Adrenal gland (tissue), 12 donors: ENCODE measurements around the gene MPIG6B. TPM values are rescaled to one million over a fixed set of nuclear protein-coding genes. Genes with fewer than 3 reads are reported as not detected.

Experiments used
- DNase-seq, 7 donors: peaks; one replicate each; pipeline ENCODE4 v3.0.0-alpha.2; 2019 to 2020
- H3K27ac ChIP-seq, 5 donors: fragments of 200-600 bp; sonication (generic) in 4 of 5; 1 replicate in 3 of 5; 2 replicates in 2 of 5; pipeline versions ENCODE4 v1.5.1 to v1.8.0; 2016 to 2020; ENCODE audit warnings: mild to moderate bottlenecking in 1 of 5
- H3K27me3 ChIP-seq: fragments of 200-600 bp; 2 replicates; pipeline ENCODE4 v1.8.0; 2021
- H3K36me3 ChIP-seq, 2 donors: fragments of 200-600 bp; replicated peaks in 1 of 2; 1 replicate in 1 of 2; 2 replicates in 1 of 2; pipeline versions ENCODE4 v1.5.1 to v1.8.0; 2018 to 2022
- H3K4me1 ChIP-seq, 2 donors: fragments of 200-600 bp; replicated peaks in 1 of 2; 1 replicate in 1 of 2; 2 replicates in 1 of 2; pipeline versions ENCODE4 v1.5.1 to v1.8.0; 2018 to 2021
- H3K4me3 ChIP-seq, 4 donors: fragments of 200-600 bp; sonication (generic) in 3 of 4; one replicate each; pipeline ENCODE4 v1.5.1; 2016 to 2018
- H3K9me3 ChIP-seq, 3 donors: fragments of 200-600 bp; sonication (generic) in 1 of 3; replicated peaks in 1 of 3; 1 replicate in 2 of 3; 2 replicates in 1 of 3; pipeline versions ENCODE4 v1.5.1 to v1.8.0; 2016 to 2021
- POLR2A ChIP-seq, 2 donors: fragments of 450-650 bp; IDR thresholded peaks; one replicate each; pipeline ENCODE4 v1.6.1; 2017; ENCODE audit warnings: antibody characterized with exemption in 2 of 2, mild to moderate bottlenecking in 2 of 2, moderate library complexity in 1 of 2
- WGBS, 4 donors: extraction: QIAGEN DNeasy Blood & Tissue Kit in 2 of 4; methylation state at CpG; one replicate each; pipeline versions ENCODE4 v1.1.5 to v1.1.7; 2013 to 2017; 5-methylcytosine and 5-hydroxymethylcytosine counted together
- intact Hi-C, 2 donors: fragments of 100-400 bp; cut with DNase I; formaldehyde crosslinking; loops; one replicate each; pipeline versions ENCODE4 v1.14.1 to v1.15.0; 2022 to 2023
- polyA plus RNA-seq, 3 donors: library from polyadenylated mRNA; stranded (reverse); fragments of 200-250 nt in 2 of 3; fragments of 350-450 nt in 1 of 3; fragmentation: Illumina TruSeq in 1 of 3; extraction: RNeasy Lipid Tissue Mini Kit (QIAGEN cat#74804) in 1 of 3; gene quantifications; one replicate each; pipeline ENCODE4 v1.2.3, GENCODE V29; 2013 to 2014
- total RNA-seq, 9 donors: library from RNA; depleted of rRNA in 4 of 9; stranded (reverse); fragments of >200 nt in 4 of 9; fragments of 120-200 nt in 1 of 9; fragmentation: NEBNext Ultra II Directional in 1 of 9; extraction: Animal tissue kit (Norgen Biotek cat#: 25700) in 1 of 9; gene quantifications; one replicate each; pipeline versions ENCODE4 v1.1.0 to v1.2.4, GENCODE V29; 2013 to 2023
- TF ChIP-seq, protein P1 (sequence below), 6 experiments: fragments of 450-650 bp in 4 of 6; fragments of 200-600 bp in 2 of 6; sonication (generic) in 1 of 6; IDR thresholded peaks; 1 replicate in 5 of 6; 2 replicates in 1 of 6; pipeline versions ENCODE4 v1.5.1 to v1.8.0; 2016 to 2021; ENCODE audit warnings: antibody characterized with exemption in 6 of 6, mild to moderate bottlenecking in 2 of 6, moderate library complexity in 1 of 6
- donor health status: healthy with polysubstance abuse.
- donor health status: Bipolar disorder and iron deficiency.
- donor health status: DM: yes; HTN: yes; CAD: no.
- donor health status: DM: no; HTN: no; CAD: no.
- donor health status: DM: no; HTN: no; CAD: no.
- donor health status: DM: yes; HTN: yes; CAD: no.

Gene MPIG6B
- total and polyA plus RNA-seq, 12 donors = 0.07 to 0.65 (median 0.15) TPM; not detected in 8

DNA sequence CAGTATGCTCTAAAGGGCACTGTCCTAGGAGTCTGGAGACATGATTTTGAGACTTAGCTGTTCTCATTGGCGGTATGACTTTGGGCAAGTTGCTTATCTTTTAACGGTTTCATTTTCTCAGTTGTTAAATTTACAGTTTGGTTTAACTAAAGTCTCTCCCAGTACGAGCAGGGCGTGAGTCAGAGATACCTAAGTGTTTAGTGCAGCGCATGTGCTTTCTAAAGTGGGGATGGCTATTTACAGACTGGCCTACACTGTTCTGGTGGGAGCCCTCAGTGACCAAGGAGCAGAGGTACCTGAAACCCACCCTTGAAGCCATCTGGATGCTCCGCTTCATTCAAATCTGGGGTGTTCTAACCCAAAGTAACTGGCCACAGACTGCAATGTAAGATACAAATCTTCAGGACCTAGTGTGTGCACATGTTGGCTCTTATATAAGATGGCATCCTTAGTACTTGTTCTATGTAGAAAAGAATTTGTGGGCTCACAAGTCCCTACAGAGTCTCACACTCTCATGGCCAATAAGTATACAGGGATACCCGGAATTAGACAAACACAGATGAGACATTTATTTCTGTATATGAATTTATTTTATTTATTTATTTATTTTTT, 27.3 kb downstream of the MPIG6B start:
- no peaks in the 10 kb centered on the region for H3K4me1 ChIP-seq
- H3K36me3 ChIP-seq = no peaks in the 10 kb centered on the region
- TF ChIP-seq, protein P1, sequence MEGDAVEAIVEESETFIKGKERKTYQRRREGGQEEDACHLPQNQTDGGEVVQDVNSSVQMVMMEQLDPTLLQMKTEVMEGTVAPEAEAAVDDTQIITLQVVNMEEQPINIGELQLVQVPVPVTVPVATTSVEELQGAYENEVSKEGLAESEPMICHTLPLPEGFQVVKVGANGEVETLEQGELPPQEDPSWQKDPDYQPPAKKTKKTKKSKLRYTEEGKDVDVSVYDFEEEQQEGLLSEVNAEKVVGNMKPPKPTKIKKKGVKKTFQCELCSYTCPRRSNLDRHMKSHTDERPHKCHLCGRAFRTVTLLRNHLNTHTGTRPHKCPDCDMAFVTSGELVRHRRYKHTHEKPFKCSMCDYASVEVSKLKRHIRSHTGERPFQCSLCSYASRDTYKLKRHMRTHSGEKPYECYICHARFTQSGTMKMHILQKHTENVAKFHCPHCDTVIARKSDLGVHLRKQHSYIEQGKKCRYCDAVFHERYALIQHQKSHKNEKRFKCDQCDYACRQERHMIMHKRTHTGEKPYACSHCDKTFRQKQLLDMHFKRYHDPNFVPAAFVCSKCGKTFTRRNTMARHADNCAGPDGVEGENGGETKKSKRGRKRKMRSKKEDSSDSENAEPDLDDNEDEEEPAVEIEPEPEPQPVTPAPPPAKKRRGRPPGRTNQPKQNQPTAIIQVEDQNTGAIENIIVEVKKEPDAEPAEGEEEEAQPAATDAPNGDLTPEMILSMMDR (IDR thresholded peaks at IDR 0.05) = no peak
- no peak for TF ChIP-seq POLR2A (IDR thresholded peaks at IDR 0.05)
- no peaks in the 10 kb centered on the region for H3K27me3 ChIP-seq
- no peak overlapping the region for H3K27ac ChIP-seq
- no peak overlapping the region for H3K4me3 ChIP-seq
- H3K9me3 ChIP-seq = no peaks in the 10 kb centered on the region
- 90 to 94% (median 92%) methylated on average over 7 of the region's 7 CpGs for WGBS, 4 donors
- no peak for DNase-seq
- intact Hi-C loops = no loop called here

DNA sequence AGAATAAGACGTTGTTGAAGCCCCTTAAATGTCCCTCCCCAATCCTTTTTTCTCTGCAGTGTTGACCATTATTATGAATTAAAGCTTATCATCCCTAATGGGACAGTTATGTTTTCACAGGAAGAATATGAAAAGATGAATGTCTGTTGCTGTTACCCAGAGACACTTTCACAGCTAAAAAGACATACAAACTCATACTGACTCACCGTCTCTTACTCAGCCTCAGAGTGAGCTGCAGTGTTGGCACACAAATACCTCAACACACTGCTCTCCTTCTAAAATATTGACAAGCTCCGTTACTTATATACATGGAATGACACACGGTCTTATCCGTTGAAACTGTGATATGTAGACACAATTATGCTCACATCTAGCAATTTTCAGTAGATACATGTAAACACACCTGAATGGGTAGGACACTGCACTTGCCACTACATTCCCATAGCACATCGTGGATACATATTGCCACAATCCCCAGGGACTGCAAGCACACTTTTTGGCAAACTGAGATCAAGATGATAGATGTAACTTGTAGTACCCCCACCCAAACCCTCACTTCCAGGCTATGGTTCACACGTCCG, 29.7 kb downstream of the MPIG6B start:
- DNase-seq = no peak
- Histone ChIP-seq H3K9me3 (no peaks in the 10 kb centered on the region), H3K4me3 (no peak overlapping the region), H3K27ac (no peak overlapping the region), H3K36me3 (no peaks in the 10 kb centered on the region), H3K4me1 (no peaks in the 10 kb centered on the region), H3K27me3 (no peaks in the 10 kb centered on the region)
- intact Hi-C loops = no loop called here
- TF ChIP-seq, protein P1 (IDR thresholded peaks at IDR 0.05) = no peak
- TF ChIP-seq POLR2A (IDR thresholded peaks at IDR 0.05) = no peak
- 57 to 63% (median 59%) methylated on average over 8 of the region's 8 CpGs for WGBS, 4 donors

DNA sequence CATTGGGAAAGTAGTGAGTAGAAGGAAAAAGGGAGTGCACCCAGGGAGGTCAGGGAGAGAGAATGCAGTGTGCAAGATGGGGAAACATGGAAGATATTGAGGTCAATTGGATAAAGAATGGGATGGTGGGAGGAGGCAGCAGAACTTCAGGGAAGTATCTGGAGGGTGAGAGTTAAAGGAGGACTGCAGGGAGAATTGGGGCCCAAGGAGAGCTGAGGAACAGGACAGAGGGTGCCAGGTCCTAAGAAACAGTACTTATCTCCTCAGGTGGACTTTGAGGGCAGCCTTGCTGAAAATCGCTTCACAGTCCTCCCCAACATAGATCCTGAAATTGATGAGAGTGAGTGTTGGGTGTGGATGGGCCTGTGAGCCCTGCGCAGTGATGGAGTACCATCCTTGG, 35.1 kb downstream of the MPIG6B start:
- WGBS, 4 donors = 94 to 100% (median 96%) methylated on average over 2 of the region's 2 CpGs
- no peak for DNase-seq
- H3K27ac ChIP-seq = no peak overlapping the region
- no peaks in the 10 kb centered on the region for H3K36me3 ChIP-seq
- H3K9me3 ChIP-seq = no peaks in the 10 kb centered on the region
- TF ChIP-seq, protein P1 (IDR thresholded peaks at IDR 0.05) = no peak
- no peak for TF ChIP-seq POLR2A (IDR thresholded peaks at IDR 0.05)
- intact Hi-C loops = no loop called here
- no peaks in the 10 kb centered on the region for H3K4me1 ChIP-seq
- H3K4me3 ChIP-seq = no peak overlapping the region
- no peaks in the 10 kb centered on the region for H3K27me3 ChIP-seq

DNA sequence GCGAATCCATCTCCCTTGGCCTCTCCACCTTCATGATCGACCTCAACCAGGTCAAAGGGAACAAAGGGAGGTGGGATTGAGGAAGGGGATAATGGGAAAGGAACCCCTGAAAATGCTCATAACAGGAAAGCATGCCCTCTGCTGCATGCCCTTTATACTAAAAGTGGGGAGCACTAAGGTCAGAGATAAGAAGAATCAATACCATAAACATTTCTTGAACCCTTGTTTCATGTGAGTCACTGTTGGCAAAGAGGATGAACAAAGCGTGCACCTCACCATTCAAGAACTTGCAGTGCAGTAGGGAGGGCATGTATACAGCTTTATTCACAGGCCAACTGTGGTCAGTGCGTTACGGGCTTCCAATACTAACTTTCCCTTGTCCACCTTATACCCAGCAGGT, 37.6 kb downstream of the MPIG6B start:
- Histone ChIP-seq H3K36me3 (no peaks in the 10 kb centered on the region), H3K4me3 (no peak overlapping the region), H3K9me3 (no peaks in the 10 kb centered on the region), H3K27ac (no peak overlapping the region), H3K4me1 (no peaks in the 10 kb centered on the region), H3K27me3 (no peaks in the 10 kb centered on the region)
- TF ChIP-seq, protein P1 (IDR thresholded peaks at IDR 0.05) = no peak
- TF ChIP-seq POLR2A (IDR thresholded peaks at IDR 0.05) = no peak
- intact Hi-C loops = no loop called here
- WGBS, 4 donors = 91 to 95% (median 93%) methylated on average over 5 of the region's 5 CpGs
- DNase-seq = no peak
